ENCODE results near the gene SEPHS1. TPM values are rescaled to one million over a fixed set of nuclear protein-coding genes. Genes with fewer than 3 reads are reported as not detected.

The SEPHS1 gene
- total and polyA plus RNA-seq, 9 donors: 27.2 to 76.7 (median 50.6) TPM

DNA sequence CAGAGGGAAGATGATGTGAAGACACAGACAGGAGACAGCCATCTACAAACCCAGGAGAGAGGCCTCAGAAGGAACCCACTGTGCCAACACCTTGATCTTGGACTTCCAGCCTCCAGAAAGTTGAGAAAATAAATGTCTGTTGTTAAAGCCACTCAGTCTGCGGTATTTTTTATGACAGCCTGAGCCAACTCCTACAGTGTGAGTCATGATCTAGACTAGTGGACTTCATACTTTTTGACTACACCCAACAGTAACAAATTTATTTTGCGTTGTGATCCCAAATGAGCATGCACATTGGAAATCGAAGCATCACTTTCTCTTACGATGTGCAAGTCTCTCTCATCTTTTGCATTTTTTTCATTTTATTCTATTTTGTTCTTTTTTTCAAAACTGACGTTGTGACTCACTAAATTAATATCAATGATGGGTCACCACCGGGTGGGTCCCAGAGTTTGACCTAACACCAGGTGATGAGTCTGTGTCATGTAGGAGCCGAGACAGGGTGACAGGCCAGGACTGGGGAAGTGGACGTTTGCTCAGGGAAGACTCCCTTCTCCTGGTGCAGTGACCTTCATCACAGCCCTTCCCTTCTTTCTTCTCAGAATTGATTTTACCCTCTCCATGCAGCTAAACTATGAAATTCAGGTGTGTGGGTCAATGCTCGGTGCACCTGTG, 77.1 kb downstream of the SEPHS1 start:
- H3K9me3 ChIP-seq: no peaks in the 10 kb centered on the region
- WGBS, 3 donors: 62 to 72% (median 62%) methylated on average over 9 of the region's 9 CpGs
- intact Hi-C loops (cut with DNase I): loop anchor here in 1 of 4 donors (10.0 kb wide), 1 partner anchor 106 kb away; the partner anchor contains the start of gene MCM10
- H3K27ac ChIP-seq: peak overlapping the region in 1 of 2 donors; percentile 65
- peak in 1 of 5 donors; percentile 27 for DNase-seq
- no peaks in the 10 kb centered on the region for H3K27me3 ChIP-seq
- TF ChIP-seq EP300 (IDR thresholded peaks at IDR 0.05) (no peak), POLR2A (IDR thresholded peaks at IDR 0.05) (no peak)
- TF ChIP-seq, protein P1, sequence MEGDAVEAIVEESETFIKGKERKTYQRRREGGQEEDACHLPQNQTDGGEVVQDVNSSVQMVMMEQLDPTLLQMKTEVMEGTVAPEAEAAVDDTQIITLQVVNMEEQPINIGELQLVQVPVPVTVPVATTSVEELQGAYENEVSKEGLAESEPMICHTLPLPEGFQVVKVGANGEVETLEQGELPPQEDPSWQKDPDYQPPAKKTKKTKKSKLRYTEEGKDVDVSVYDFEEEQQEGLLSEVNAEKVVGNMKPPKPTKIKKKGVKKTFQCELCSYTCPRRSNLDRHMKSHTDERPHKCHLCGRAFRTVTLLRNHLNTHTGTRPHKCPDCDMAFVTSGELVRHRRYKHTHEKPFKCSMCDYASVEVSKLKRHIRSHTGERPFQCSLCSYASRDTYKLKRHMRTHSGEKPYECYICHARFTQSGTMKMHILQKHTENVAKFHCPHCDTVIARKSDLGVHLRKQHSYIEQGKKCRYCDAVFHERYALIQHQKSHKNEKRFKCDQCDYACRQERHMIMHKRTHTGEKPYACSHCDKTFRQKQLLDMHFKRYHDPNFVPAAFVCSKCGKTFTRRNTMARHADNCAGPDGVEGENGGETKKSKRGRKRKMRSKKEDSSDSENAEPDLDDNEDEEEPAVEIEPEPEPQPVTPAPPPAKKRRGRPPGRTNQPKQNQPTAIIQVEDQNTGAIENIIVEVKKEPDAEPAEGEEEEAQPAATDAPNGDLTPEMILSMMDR (IDR thresholded peaks at IDR 0.05): no peak
- peaks cover 15% of the 10 kb centered on the region for H3K4me1 ChIP-seq (ENCODE audit: insufficient read depth)
- H3K4me3 ChIP-seq: no peak overlapping the region
- H3K36me3 ChIP-seq: no peaks in the 10 kb centered on the region

DNA sequence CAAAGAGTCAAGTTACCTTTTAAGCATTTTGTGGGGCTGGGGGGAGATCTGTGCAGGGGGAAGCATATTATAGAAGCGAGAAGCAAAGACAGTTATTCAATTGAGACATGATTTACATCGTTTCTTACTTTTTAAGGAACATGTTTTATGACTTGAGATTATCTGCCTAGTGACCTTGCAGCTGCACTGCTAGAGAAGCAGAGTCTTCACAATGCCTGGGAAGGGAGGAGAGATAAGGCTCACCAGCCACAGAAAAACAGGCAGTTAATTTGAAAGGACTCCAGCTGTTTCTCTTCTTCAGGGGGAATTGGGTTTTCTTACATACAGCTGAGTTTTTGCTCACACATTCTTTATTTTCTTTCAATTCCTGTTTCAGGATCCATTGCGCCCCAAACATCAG, 79.3 kb downstream of the SEPHS1 start:
- intact Hi-C loops (cut with DNase I): no loop called here
- WGBS, 3 donors: 1 to 14% (median 6%) methylated on average over 3 of the region's 3 CpGs
- Histone ChIP-seq H3K27me3 (no peaks in the 10 kb centered on the region), H3K9me3 (no peaks in the 10 kb centered on the region), H3K4me3 (no peak overlapping the region), H3K36me3 (no peaks in the 10 kb centered on the region), H3K27ac (peak overlapping the region in 1 of 2 donors; percentile 47), H3K4me1 (ENCODE audit: insufficient read depth) (peaks cover 14% of the 10 kb centered on the region)
- TF ChIP-seq POLR2A (IDR thresholded peaks at IDR 0.05) (no peak), EP300 (IDR thresholded peaks at IDR 0.05) (no peak)
- TF ChIP-seq, protein P1 (IDR thresholded peaks at IDR 0.05): no peak
- peak in 1 of 5 donors; percentile 31 for DNase-seq

DNA sequence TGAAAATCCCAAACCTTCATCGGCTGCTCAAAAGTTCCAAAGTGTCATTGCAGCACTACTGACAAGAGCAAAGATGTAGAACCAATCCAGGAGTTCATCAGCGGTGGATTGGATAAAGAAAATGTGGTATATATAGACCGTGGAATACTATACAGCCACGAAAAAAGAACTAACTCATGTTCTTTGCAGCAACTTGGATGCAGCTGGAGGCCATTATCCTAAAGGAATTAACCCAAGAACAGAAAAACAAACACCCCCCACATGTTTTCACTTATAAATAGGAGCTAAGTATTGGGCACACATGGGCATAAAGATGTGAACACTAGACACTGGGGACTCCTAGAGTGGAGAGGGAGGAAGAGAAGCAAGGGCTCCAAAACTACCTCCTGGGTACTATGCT, 79.8 kb downstream of the SEPHS1 start:
- H3K4me3 ChIP-seq: no peak overlapping the region
- intact Hi-C loops (cut with DNase I): no loop called here
- no peaks in the 10 kb centered on the region for H3K27me3 ChIP-seq
- peak overlapping the region in 1 of 2 donors; percentile 19 for H3K27ac ChIP-seq
- no peaks in the 10 kb centered on the region for H3K36me3 ChIP-seq
- no peaks in the 10 kb centered on the region for H3K9me3 ChIP-seq
- no peak for DNase-seq
- 71 to 84% (median 81%) methylated on average over 4 of the region's 4 CpGs for WGBS, 3 donors
- TF ChIP-seq EP300 (IDR thresholded peaks at IDR 0.05) (no peak), POLR2A (IDR thresholded peaks at IDR 0.05) (no peak)
- TF ChIP-seq, protein P1 (IDR thresholded peaks at IDR 0.05): no peak
- peaks cover 14% of the 10 kb centered on the region for H3K4me1 ChIP-seq (ENCODE audit: insufficient read depth)

Other genes with a start within 250 kb of the SEPHS1 start
- 100 to 1,000 TPM in 3 of 7 donors, 10 to 100 TPM in 4; 42.9 to 133 (median 96.2) TPM for gene OPTN, start 248.1 kb downstream of the SEPHS1 start, total RNA-seq
- gene OPTN, start 248.1 kb downstream of the SEPHS1 start, polyA plus RNA-seq: 10 to 100 TPM; 85.9 to 87.0 TPM
- 1 to 10 TPM in 2 of 7 donors, under 1 TPM in 3, not detected in 2; 0.32 to 1.7 (median 0.89) TPM for gene MCM10, start 186.7 kb downstream of the SEPHS1 start, total RNA-seq
- under 1 TPM; 0.20 to 0.28 TPM for gene MCM10, start 186.7 kb downstream of the SEPHS1 start, polyA plus RNA-seq
- under 1 TPM in 2 of 7 donors, not detected in 5; 0.38 to 0.48 TPM for gene UCMA, start 113.9 kb downstream of the SEPHS1 start, total RNA-seq
- under 1 TPM in 1 of 2 donors, not detected in 1; 0.11 TPM for gene UCMA, start 113.9 kb downstream of the SEPHS1 start, polyA plus RNA-seq
- gene PHYH, start 48.2 kb downstream of the SEPHS1 start, total RNA-seq: 10 to 100 TPM; 20.0 to 49.7 (median 39.5) TPM
- gene PHYH, start 48.2 kb downstream of the SEPHS1 start, polyA plus RNA-seq: 10 to 100 TPM; 41.6 to 42.8 TPM
- gene BEND7, start 180.7 kb upstream of the SEPHS1 start, total RNA-seq: 10 to 100 TPM; 14.4 to 34.7 (median 19.8) TPM
- gene BEND7, start 180.7 kb upstream of the SEPHS1 start, polyA plus RNA-seq: 10 to 100 TPM in 1 of 2 donors, 1 to 10 TPM in 1; 9.9 to 22.6 TPM
- 10 to 100 TPM; 16.7 to 22.4 (median 20.1) TPM for gene PRPF18, start 238.7 kb upstream of the SEPHS1 start, total RNA-seq
- gene PRPF18, start 238.7 kb upstream of the SEPHS1 start, polyA plus RNA-seq: 10 to 100 TPM; 13.0 to 17.7 TPM